ENCODE results near the gene ERRFI1. TPM values are rescaled to one million over a fixed set of nuclear protein-coding genes. Genes with fewer than 3 reads are reported as not detected.

The ERRFI1 gene, protein sequence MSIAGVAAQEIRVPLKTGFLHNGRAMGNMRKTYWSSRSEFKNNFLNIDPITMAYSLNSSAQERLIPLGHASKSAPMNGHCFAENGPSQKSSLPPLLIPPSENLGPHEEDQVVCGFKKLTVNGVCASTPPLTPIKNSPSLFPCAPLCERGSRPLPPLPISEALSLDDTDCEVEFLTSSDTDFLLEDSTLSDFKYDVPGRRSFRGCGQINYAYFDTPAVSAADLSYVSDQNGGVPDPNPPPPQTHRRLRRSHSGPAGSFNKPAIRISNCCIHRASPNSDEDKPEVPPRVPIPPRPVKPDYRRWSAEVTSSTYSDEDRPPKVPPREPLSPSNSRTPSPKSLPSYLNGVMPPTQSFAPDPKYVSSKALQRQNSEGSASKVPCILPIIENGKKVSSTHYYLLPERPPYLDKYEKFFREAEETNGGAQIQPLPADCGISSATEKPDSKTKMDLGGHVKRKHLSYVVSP
- 96.4 and 120 TPM in 2 replicates for total RNA-seq

DNA sequence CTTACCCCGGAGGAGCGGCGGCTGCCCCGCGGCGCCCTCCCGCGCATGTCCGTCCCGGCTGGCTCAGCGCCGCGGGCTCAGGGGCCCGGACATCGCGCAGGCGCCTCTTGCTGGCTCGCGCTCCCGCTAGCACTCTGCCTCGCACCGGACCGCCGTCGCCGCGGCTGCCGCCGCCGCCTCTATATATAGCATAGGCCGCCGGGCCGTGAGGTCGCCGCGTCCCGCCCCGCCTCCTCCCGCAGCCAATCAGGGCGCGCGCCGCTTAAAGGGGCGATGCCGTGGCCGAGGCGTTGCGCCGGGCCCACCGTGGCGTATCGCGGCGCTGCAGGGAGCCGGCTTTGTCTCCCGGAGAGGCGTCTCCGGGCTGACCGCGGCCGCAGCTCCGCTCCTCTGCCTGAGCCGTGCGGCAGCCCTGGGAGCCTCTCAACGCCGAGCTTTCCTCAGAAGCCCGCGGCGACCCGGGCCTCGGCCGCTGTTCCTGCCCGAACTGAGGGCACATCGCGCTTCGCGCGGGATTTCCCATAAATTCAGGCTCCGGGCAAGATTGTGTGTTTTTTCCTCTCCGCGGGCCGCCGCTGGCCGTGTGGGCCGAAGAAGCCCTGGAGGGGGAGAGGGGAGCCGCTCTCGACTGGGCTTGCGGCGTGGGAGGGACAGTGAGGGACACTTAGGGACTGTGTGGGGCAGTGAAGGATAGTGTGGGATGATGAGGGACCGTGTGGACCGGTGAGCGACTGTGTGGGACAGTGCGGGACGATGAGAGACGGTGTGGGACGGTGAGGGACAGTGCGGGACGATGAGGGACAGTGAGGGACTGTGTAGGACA lies at the start of gene ERRFI1:
ERRFI1 (minus strand) TSS at position 157 of the 823 bp plus-strand sequence. CDS start 10,690 bp downstream, outside the sequence.

Small RNAs within 50 kb of the gene (small RNA-seq; reads per million reads assigned to genes)
- gene RF00019, result not detected

Other genes starting within 250 kb of the ERRFI1 start
- gene PER3, start 242.0 kb downstream of the ERRFI1 start, total RNA-seq, result 15.3 and 18.7 TPM in 2 replicates
- gene UTS2, start 173.2 kb downstream of the ERRFI1 start, total RNA-seq, result 0.11 TPM in 1 of 2 replicates, not detected in the other
- 0.13 and 0.65 TPM in 2 replicates for gene TNFRSF9, start 85.5 kb downstream of the ERRFI1 start, total RNA-seq
- gene PARK7, start 64.6 kb downstream of the ERRFI1 start, total RNA-seq, result 234 and 254 TPM in 2 replicates